Measurements from ENCODE around the gene NLRP13.

The NLRP13 gene

DNA sequence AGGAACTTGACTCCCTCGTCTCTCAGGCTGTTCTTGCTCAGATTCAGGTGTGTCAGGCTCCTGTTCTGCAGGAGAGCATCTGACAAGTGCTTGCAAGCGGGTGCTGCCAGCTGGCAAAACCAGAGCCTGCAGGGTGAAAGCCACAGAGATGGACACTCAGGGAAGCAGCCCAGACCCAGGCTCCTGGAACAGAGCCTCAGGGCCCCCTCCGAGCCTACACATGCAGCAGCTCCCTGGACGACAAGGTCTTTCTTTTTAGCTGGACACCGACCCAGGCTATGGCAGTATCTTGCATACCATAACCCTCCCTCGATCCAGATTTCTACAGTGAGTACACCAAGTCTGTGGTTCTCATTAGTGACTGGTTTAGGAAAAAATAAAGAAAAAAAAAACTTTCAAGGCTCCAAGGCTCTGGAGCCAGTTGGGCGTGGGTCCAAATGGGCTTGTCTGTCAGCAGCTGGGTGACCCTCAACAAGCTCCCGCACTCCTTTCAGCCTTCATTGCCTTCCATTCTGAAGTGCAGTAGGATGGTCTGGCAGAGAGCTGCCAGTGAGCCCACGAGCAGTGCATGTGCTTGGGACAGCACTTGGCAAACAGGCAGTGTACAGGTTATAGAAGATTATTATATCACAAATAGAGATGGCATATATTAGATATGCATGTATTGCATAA lies 29.9 kb downstream of the NLRP13 start:
- no peak for DNase-seq (ENCODE audit: low read depth in 3 of 3)

DNA sequence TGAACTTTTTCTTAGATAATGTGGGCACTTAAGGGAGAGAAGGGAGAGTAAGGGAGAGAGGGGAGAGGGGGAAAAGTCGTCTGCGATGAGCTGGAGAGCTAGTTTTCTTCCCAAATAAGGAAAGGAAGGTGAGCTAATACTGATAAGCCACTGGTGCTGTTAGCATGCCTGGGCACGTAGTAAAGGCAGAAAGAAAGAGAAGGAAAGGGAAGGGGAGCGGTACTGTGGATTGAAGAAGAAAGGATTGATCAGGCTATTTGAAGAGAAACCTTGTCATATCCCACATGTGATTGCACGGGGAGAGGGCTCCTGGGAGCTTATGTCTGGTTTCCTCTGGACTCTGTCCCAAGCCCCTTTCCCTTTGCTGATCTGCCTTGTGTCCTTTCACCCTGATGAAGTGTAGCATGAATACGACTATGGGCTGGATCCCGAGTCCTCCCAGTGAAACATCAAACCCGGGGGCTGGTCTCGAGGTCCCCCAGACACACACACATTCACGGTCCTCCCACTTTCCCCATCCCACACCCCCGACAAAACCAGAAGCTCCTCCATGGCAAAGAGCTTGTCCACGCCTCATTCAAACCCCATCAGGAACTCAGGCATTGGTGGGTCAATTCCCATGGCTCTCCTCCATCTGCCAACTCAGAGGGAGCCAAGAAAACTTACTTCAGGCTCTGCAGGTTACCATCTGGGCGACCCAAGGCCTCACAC lies 30.6 kb downstream of the NLRP13 start:
- DNase-seq (ENCODE audit: low read depth in 3 of 3): no peak

- no peak for DNase-seq (ENCODE audit: low read depth in 3 of 3)
Observed at GRCh38 chr19:55898911-55899310, 33.2 kb downstream of the NLRP13 start.

- no peak for DNase-seq (ENCODE audit: low read depth in 3 of 3)
Observed at GRCh38 chr19:55882626-55883025, 49.5 kb downstream of the NLRP13 start.

GRCh38 chr19:55877211-55877610 lies 54.9 kb downstream of the NLRP13 start:
- DNase-seq (ENCODE audit: low read depth in 3 of 3): no peak

DNA sequence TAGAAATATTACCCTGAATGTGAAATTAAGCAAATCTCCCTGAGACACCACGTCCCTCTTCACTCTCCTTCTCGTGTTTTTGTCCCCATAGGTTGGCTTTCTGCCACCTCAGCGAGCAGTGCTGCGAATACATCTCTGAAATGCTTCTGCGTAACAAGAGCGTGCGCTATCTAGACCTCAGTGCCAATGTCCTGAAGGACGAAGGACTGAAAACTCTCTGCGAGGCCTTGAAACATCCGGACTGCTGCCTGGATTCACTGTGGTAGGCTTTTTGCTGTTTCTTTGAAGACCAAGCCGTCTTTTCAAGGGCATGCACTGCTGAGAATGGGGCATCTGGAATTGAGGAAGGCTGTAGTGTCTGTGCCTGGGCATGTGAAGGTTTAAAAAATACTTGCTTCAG lies 61.4 kb downstream of the NLRP13 start:
- no peak for DNase-seq (ENCODE audit: low read depth in 3 of 3)

DNA sequence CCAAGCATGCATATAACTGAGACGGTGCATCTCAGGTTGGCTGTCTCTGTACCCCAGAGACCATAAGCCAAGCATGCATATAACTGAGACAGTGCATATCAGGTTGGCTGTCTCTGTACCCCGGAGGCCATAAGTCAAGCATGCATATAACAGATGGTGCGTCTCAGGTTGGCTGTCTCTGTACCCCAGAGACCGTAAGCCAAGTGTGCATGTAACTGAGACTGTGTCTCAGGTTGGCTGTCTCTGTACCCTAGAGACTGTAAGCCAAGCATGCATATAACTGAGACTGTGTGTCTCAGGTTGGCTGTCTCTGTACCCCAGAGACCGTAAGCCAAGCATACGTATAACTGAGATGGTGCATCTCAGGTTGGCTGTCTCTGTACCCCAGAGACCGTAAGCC lies 65.0 kb downstream of the NLRP13 start:
- DNase-seq (ENCODE audit: low read depth in 3 of 3): no peak

DNA sequence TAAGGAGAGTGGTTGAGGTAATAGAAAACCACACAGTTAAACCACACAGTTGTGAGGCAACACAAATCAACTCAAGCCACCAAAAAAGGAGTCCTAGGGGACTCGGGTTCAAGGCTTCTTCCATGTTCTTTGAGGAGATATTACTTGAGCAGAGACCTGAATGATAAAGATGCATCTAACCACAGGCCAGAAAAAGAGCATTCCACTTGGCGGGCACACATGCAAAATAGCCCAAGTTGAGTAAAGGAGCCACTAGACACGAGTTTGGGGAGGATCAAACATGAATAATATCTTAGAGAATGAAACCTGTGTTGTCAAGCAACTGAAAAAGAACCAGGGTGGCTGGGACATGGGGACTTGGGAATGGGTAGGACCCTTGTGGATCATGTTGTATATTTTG lies 65.6 kb downstream of the NLRP13 start:
- no peak for DNase-seq (ENCODE audit: low read depth in 3 of 3)

DNA sequence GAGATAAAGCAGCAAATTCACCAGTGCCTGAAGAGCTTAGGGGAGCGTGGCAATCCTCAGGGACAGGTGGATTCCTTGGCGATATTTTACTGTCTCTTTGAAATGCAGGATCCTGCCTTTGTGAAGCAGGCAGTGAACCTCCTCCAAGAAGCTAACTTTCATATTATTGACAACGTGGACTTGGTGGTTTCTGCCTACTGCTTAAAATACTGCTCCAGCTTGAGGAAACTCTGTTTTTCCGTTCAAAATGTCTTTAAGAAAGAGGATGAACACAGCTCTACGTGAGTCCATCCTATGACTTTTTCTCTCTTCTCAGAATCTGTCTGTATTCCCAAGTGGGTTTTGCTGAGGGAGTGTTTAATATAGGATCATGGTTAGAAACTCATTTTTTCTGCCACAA lies 73.2 kb downstream of the NLRP13 start:
- DNase-seq (ENCODE audit: low read depth in 3 of 3): no peak

DNA sequence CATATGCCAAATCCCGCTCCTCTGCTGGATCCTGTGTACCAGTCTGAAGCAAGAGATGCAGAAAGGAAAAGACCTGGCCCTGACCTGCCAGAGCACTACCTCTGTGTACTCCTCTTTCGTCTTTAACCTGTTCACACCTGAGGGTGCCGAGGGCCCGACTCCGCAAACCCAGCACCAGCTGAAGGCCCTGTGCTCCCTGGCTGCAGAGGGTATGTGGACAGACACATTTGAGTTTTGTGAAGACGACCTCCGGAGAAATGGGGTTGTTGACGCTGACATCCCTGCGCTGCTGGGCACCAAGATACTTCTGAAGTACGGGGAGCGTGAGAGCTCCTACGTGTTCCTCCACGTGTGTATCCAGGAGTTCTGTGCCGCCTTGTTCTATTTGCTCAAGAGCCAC lies 73.7 kb downstream of the NLRP13 start:
- no peak for DNase-seq (ENCODE audit: low read depth in 3 of 3)

DNA sequence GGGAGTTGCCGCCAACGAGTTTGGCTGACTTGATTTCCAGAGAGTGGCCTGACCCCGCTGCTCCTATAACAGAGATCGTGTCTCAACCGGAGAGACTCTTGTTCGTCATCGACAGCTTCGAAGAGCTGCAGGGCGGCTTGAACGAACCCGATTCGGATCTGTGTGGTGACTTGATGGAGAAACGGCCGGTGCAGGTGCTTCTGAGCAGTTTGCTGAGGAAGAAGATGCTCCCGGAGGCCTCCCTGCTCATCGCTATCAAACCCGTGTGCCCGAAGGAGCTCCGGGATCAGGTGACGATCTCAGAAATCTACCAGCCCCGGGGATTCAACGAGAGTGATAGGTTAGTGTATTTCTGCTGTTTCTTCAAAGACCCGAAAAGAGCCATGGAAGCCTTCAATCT lies 74.2 kb downstream of the NLRP13 start:
- no peak for DNase-seq (ENCODE audit: low read depth in 3 of 3)

- no peak for DNase-seq (ENCODE audit: low read depth in 3 of 3)
Observed at GRCh38 chr19:55857149-55857548, 75.0 kb downstream of the NLRP13 start.

DNA sequence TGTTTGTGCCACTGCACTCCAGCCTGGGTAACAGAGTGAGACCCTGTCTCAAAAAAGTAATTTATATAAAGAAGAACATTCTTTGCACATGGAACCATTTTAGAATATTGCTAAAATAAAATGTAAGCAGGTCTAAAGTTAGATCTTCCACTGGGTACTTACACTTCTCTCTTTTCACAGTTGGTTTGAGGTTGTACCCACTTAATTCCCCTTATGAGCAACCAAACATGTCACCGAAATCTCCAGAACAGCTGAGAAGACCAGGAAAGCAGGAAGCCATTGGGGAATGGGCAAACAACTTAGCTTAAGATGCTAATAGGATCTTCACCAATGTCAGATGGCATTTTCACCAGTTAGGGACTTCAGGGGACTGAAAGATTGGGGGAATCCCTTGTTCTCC lies 77.0 kb downstream of the NLRP13 start:
- no peak for DNase-seq (ENCODE audit: low read depth in 3 of 3)
